COLO668 (cell line): ENCODE measurements around the gene PDE4B.

Experiments used
- DNase-seq: peaks from one replicate; lab custom pipeline; 2025; ENCODE audit not compliant: unreplicated experiment; lab: John Stamatoyannopoulos, UW

The PDE4B gene

DNA sequence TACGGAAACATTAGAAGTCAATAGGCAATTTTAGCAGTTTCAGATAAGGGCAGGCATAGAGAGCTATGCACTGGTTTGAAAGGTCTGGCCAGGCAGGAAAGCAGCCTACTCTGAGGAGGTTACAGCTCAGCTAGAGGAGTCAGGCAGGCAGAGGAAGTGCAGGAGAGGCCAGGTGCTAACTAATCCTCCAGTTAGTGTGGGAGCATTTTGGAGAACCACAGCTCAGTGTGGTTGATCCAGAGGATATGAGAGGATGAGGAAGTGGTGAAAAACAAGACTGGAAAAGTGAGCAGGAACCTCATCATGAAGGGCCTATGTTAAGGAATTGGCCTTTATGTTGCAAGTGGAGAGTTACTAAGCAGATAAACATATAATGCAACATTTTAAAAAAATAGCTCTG is 458.9 kb downstream of the PDE4B start:
- no peak for DNase-seq

DNA sequence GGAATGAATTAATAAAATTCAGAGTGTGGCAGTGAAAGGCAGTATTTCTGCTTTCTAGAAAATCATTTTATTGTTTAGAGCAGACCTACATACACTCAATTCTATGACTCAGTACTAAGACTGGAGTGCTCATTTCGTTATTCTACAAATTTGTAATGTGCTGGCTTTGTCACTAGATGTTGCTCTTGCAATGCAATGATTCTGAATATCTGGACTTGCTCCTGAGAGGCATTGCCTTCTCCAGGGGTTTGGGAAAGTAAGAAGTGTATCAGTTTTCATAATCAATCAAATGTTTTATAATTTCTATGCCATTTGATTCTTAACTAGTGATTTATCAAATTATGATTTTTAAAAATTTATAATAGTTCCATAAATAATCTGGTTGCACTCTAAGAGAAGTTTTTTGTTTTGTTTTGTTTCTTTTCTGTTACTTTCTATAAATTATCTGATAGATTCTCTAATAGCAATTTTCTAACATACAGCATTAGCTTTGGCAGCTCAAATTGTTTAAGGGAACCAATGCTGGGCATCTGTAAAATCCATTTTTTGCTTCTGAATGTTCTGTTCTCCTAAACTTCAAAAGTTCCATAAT is 460.7 kb downstream of the PDE4B start:
- DNase-seq, result peak; percentile 26

DNA sequence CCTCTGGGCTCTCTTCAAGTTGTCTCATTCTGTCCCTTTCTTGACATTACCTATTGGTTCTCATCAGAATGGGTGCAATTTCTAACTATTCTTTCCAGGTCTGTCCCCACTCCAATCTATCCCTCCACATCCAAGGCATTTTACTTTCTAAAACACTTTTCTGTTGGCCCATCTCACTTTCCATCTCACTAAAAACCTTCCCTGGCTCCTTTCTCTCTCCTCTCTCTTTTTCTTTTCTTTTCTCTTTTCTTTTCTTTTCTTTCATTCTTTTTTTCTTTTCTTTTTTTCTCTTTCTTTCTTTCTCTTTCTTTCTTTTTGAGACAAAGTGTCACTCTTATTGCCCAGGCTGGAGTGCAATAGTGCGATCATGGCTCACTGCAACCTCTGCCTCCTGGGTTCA is 462.1 kb downstream of the PDE4B start:
- DNase-seq, result no peak

DNA sequence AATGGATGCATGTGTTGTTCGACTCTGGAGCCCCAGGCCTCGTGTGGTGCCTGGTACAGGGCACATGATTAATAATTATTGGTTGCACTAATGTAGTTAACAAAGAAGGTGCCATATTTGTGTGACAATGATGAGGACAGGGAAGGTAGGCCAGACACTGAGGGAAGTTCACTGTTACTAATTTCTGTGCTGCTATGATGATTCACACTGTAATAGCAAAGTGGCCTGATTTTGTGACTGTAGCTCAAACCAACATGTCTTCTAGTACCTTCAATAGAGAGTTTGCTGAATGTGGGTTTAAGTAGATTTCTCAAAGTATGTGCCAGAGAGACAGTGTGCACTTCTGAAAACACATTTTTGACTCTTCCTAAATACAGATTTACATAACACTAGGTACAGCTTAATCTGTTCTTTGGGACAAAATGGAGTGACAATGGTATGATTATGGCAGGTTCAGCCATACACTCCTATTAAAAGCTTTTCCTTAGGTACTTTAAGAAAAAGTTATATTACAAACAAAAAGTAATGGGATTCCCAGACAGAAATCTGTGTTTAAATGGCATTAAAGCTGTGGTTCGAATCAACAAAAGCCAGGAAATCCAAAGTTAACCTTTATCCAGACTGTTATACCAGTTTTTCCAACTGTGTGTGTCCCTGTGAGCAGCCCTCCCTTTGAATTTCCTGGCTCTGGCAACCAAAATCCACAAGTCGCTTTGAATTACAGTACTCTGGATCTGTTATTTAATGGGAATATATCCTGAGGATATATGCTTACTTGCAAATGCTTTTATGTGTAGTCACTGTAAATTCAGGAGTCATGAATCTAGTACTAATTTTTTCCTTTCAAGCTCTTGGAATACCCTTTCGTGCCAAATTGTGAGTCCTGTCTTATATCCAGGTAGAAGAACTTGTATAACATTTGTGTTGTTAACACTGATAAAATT is 464.2 kb downstream of the PDE4B start:
- no peak for DNase-seq

DNA sequence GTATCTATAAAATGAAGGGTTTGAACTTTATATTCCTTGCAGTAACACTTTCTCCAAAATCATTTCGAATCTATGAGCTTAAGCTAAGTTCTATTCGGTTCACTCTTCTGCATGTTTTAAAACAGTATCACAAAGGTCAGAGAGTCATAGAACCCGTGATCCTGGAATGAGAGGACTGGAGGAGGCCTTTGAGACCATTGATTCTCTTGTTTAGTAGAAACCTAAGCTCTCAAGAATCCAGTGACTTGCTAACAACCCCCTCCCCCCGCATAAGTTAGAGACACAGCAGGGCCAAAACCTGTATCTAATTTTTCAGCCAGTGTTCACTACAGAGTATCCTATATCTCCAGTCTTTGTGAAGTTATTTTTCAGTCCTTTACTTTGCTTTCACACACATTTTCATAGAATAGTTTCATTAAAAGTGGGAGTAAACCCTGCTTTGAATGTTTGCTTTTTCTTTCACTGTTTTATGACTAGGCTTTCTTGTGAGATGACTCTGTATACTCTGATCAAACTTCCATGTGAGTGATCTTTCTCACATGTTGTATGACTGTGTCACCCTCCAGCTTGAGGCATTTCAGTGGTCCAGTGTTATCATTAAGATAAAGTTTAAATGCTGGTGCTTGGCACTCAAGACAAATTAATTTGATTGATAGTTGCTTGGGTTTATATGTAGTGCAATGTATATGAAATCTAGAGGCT is 465.9 kb downstream of the PDE4B start:
- DNase-seq, result no peak

DNA sequence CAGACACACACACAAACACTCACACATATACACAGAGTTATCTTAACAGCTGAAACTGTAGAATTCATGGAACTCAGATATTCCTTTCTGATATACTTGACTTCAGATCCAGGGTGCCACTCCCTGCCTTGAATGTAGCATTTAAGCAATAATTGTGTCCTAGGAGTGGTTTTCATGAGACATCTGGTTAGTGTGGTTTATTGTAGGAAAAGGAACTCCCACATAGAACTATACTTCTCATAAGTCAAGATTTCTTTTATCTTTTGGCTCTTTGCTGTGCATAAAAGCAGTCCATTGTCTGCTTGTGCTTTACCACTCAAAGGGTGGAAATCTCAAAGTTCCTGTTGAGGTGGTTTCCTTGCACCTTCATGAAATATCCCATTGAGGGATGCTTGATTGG is 468.7 kb downstream of the PDE4B start:
- DNase-seq, result no peak

DNA sequence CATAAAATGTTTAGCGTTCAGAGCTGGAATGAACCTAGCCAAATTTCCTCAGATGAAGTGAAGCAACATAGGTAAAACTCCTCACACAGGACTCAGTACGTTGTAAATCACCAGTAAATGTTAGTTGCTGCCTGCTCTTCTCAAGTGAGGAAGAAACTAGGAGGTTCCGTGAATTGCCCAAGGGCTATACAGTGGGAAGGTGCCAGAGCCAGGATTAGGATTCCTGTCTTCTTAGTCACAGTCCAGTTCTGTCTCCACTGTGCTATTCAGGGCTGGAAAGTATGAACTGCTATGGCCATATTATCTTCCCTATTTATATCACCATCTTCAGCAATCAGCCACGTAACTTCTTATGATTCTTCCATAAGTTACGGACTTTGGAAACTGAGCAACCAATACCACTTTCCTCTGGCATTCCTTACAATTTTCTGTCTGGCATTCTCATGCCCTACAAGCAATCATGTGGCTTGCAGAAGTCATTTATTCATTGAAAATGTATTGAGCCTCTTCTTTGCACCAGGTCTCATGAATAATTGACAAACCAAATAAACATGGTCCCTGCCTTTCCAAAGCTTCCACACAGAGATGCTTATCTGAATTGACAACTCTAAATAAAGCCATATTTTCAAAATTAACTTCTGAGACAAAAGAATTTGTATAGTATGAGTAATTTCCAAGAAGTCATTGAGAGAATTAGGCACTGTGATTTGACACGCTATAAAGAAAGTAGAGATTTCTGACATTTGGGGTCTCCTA is 469.7 kb downstream of the PDE4B start:
- no peak for DNase-seq

DNA sequence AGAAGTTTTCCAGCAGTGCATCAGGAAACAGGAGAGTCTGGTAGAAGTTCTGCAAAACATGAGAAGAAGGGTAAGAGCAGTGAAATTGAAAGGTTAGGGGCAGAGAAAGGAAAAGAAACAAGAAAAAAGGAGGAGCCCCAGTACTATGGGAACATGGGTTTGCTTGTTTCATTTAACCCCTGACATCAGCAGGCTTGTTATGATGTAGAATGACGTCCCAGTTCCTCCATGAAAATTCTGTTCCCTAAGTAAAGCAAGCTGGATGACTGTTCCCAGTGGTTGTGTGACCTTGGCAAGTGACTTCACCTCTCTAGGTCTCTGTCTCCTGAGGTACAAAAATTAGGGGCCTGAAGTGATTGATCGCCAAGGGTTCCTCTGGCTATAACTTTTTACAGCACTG is 472.6 kb downstream of the PDE4B start:
- no peak for DNase-seq

DNA sequence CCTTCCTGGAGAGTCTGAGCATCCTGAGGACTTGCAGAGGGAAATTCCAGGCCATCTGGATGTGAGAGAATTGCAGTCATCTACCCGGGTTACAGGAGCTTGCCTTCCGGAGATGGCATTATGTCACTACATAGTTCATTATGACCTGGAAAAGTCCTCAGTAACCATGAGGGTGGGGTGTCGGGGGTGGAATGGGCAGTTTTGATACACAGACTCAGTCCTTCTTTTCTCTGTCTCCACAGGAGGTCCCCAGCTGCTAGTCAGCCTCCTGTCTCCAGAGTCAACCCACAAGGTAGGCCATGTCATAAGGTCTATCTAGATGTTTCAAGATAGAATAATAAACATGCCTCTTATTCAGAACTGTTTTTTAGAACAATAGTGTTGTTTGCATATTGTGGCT is 473.1 kb downstream of the PDE4B start:
- peak; percentile 29 for DNase-seq

DNA sequence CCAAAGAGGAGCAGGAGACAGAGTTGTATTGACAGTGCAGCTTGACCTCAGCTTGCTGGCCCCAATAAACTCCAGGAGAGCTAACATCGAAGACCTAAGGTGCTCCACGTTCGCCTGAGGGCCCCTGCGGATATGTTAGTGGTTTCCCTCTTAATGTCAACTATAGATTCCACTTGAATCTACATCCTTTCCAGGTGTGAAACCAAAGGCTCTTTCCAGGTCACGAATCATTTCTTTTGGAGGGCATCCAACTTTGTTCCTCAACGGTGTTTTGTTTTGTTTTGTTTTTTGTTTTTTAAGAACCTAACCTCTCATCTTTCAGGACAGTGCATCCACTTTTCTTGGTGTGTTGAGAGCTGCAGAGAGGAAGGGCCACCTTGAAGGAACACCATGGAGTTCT is 473.7 kb downstream of the PDE4B start:
- peak; percentile 35 for DNase-seq

DNA sequence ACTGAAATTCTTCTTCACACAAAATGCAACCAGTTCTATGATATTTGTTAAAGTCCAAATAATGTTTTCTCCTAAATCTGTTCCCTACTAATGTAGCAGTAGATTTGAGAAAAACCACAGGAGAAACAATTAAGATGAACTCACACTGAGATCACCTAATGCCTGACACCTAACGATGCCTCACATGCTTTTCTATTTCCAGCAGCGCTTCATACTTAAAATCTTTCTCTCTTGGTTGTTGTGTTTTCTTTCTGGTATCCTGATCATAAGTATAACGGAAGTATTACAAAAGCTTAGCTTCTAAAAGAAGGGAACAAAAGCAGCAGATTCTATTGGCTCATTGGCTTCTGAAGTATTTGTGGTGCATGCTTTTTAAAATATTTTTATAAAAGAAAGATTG is 474.1 kb downstream of the PDE4B start:
- DNase-seq, result no peak

DNA sequence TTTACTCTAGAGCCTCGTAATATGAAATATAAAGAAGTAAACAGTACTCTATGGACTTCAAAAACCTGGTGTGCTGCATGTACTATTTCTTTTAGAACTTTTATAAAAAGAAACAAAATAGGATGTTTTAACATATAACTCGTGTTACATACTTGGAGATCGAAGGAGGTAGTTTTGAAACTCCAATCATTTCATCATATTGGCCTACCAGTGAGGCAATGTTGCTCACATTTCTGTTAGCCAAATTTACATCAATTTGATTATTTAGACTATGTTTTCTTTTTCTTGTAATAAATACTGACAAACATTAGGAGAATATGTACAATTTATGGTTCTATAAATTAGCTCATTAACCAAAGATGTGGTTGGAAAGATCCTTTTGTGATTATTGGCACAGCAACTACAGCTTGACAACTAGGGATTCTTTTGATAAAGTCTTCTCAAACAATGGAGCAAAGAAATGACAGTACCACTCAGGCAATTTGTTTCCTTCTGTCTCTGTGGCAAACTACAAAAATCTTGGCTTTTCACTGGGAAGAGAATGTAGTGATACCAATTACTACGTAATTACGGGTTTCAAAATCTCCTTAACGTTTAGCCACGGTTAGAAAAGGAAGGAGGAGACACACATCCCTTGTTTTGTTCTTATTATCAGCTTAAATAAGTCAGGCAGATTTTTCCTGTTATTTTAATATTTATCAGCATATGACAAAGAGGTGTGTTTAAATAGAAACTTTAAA is 474.7 kb downstream of the PDE4B start:
- no peak for DNase-seq

DNA sequence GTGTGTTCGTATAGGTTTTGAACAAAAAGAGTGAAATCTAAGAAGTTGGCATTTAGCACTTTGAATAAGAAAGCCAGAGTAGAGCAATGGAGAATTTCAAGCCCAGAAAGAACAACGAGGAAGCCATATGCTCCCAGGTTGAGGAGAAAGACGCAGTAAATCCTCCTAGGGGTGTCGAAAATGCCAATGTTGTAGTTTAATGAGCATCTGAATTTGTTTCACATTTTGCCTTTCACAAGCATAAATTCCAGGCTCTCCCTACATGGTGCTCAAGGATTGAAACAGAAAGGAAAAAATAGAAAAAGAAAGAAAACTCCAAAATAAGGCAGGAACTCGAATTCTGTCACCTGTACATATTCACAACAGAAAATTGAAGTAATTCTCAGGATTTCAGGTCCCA is 476.5 kb downstream of the PDE4B start:
- no peak for DNase-seq

DNA sequence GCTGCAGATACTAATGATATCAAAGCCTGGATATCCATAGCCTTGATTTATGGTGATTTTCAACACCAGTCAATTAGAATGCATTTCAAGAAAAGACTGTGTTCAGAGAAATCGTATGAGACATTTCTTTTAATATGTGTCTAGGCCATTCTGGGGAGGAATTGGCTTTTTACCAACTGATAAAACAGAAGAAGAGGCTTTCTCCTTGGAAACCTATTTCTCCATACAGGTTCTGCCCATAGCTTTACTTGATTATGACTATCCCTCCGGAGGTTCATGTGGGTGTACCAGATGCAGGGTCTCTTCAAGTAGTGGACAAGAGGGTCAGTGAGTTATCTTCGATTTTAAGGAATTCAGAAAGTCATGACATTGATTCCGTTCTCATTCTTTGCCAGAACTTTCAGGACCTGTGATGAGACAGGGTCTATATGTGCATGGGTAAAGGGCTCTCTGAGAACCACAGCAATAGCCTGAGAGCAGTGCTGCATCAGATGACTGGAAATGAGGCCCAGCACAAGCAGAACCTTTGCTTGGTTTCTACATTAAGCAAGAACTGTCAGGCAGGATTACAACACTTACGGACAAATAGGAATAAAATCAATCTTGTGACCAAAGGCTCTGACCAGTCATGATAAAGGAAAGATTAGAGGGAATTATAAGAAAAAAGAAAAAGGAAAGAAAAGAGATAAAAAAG is 477.6 kb downstream of the PDE4B start:
- DNase-seq, result no peak

DNA sequence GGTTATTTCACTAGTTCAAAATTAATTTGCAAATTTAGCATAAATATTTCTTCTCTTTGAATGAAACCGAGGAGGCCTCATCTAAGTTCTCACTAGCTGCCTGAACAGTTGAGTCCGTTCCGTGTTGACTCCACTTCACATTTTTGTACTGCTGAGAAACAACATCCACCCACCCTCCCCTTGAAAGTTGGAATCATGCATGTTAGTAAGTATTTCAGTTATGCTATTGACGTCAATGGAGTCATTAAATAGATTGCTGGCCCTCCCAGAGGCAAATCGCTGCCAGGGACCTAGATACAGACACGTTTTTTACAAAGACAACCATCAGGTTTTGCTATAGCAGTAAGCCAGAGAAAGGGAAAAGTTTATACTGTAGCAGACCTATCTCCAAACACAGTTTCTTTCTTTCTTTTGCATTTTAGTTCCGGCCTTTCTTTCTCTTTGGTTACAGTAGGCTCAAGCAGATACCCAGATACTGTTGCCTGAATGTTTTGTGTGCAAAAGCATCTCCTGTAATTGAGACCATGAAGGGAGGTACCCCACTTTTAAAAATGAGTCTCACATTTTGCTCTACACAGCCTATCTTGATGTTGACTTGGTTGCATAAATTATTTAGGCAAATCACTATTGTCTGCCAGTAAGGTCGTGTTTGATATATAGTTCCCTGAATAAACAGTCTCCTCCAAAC is 478.7 kb downstream of the PDE4B start:
- DNase-seq, result no peak

DNA sequence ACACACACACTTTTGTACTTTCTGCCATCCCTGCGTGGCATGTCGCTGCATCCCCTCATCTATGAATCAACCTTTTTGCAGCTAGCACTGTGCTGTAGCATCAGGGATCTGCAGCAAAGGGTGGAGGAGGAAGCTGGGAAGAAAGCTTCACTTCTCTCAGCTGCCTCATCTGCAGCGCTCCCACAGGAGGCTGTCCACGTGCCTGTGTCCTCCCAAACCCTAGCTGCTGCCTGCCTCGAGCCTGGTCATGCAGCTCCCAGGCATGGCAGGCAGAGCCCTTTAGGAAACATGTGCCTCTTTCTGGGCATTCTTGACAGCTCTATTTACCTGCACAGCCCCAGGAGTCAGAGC is 479.2 kb downstream of the PDE4B start:
- no peak for DNase-seq

DNA sequence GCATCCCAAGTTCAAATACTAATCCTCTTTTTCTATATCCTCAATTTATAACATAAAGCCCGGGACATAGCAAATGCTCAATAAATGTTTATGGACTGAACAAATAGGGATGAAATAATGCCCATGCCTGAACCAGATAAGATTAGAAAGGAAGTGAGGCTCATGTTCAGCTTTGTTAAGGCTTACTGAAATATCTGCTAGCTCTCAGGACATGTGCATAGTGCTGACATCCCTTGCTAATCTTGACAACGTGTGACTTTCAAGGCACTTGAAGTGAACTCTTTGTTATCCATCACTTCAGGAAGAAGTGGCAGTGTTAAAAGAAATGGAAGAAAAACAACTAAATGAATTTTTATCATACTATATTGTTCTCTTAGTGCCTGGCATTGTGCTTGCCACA is 481.0 kb downstream of the PDE4B start:
- no peak for DNase-seq

DNA sequence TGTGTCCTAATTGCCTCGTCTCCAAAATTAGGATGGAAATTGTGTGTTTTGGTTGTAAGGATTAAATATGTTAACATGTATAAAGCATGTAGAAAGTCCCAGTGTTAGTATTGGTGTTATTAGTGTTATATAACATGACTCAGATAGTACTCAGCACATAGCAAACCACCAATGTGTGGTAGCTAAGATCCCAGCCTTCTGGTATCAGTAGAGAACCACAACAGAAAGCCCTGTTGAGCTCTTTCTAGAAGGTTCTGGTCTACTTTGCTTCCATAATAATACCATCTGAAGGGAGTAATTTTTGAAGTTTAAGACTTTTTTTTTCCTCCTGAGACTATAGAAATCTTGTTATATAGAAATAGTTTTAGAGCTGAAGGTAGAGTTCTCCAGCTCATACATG is 481.9 kb downstream of the PDE4B start:
- DNase-seq, result no peak

DNA sequence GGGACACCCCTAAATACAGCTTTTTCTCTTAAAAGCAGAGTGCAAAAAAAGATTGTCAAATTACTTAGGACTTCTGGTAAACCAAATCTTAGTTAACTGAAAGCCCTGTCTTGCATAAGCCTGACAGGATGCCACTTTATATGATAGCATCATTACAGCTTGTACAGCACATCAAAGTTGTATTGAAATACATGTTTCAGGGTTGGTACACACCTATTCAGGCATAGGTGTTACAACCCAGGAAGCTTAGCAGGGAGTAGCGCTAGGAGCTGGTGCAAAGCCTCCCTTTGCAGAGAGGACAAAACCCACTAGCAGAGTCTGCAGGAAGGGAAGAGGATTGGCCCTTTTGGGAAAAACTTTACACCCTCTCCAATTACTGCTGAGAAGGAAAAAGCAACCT is 482.4 kb downstream of the PDE4B start:
- no peak for DNase-seq

DNA sequence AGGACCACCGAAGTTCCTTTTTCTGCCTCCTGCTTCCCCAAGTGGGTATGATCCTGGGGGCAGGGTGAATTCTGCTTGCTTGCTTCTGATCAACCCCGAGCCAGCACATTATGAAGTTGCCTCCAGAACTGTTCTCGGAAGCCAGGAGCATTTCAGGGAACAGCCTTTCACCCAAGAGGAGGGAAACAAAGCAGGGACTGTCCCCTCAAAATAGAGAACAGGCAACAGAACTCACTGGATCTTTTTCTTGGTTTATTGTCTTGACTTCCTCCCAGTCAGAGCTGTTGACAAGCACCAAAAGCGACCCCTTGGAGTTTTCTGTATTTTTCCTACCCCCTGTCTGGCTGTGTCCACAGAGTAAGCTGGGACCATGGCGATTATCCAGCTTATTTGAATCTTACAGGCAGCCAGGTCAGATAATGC is 482.9 kb downstream of the PDE4B start:
- no peak for DNase-seq
